Mesenchymal stem cell (in vitro differentiated cells and primary cell): ENCODE measurements around the gene SMIM20.
A peak's percentile ranks its signal among the peaks of the same experiment; 100 is the strongest.

Experiments
- DNase-seq: peaks from one replicate; pipeline ENCODE4 v3.0.0-alpha.2; 2013
- H2AFZ ChIP-seq: one replicate; pipeline ENCODE4 v1.6.1; 2013; ENCODE audit warnings: low read depth, mild to moderate bottlenecking, control low read depth, inconsistent platforms, low read length, moderate library complexity
- H2AK5ac ChIP-seq: 2 replicates; pipeline ENCODE4 v1.6.1; 2013; ENCODE audit warnings: low read length, moderate library complexity, mild to moderate bottlenecking, inconsistent platforms; ENCODE audit not compliant: severe bottlenecking
- H2BK120ac ChIP-seq: one replicate; pipeline ENCODE4 v1.6.1; 2013; ENCODE audit warnings: low read depth, mild to moderate bottlenecking, inconsistent platforms, low read length, moderate library complexity
- H2BK12ac ChIP-seq, 2 experiments: one replicate each; pipeline ENCODE4 v1.6.1; 2013; ENCODE audit warnings: inconsistent platforms in 2 of 2, low read length in 2 of 2, mild to moderate bottlenecking in 2 of 2, moderate library complexity in 2 of 2, control low read depth in 1 of 2
- H2BK15ac ChIP-seq: one replicate; pipeline ENCODE4 v1.6.1; 2013; ENCODE audit warnings: mild to moderate bottlenecking, low read depth, inconsistent platforms; ENCODE audit not compliant: poor library complexity, severe bottlenecking
- H2BK5ac ChIP-seq: 2 replicates; pipeline ENCODE4 v1.6.1; 2013; ENCODE audit warnings: low read depth, mild to moderate bottlenecking, low read length, control low read depth, inconsistent platforms; ENCODE audit not compliant: poor library complexity, severe bottlenecking
- H3K14ac ChIP-seq, 2 experiments: one replicate each; pipeline ENCODE4 v1.6.1; 2013; ENCODE audit warnings: inconsistent platforms in 2 of 2, low read length in 2 of 2, control low read depth in 1 of 2, mild to moderate bottlenecking in 1 of 2, moderate library complexity in 1 of 2
- H3K18ac ChIP-seq, 2 experiments: one replicate each; pipeline ENCODE4 v1.6.1; 2013; ENCODE audit warnings: inconsistent platforms in 2 of 2, low read length in 2 of 2, control low read depth in 1 of 2, low read depth in 1 of 2, mild to moderate bottlenecking in 1 of 2
- H3K23ac ChIP-seq, 2 experiments: one replicate each; pipeline ENCODE4 v1.6.1; 2013; ENCODE audit warnings: inconsistent platforms in 2 of 2, low read length in 2 of 2, mild to moderate bottlenecking in 2 of 2, moderate library complexity in 2 of 2, control low read depth in 1 of 2
- H3K27ac ChIP-seq: 2 replicates; pipeline ENCODE4 v1.5.1; 2013; ENCODE audit warnings: mild to moderate bottlenecking, moderate library complexity, low read length, control low read depth, inconsistent platforms; ENCODE audit not compliant: poor library complexity, severe bottlenecking
- H3K27me3 ChIP-seq, 2 experiments: 2 replicates each; pipeline versions ENCODE4 v1.6.1 to v1.7.0; 2013; ENCODE audit warnings: low read length in 2 of 2, mild to moderate bottlenecking in 2 of 2, moderate library complexity in 2 of 2, control low read depth in 1 of 2, inconsistent platforms in 1 of 2; ENCODE audit not compliant: control insufficient read depth in 1 of 2, insufficient read depth in 1 of 2
- H3K36me3 ChIP-seq, 2 experiments: 2 replicates each; pipeline versions ENCODE4 v1.6.1 to v1.7.0; 2013; ENCODE audit warnings: low read length in 2 of 2, control low read depth in 1 of 2, inconsistent platforms in 1 of 2, low read depth in 1 of 2, mild to moderate bottlenecking in 1 of 2; ENCODE audit not compliant: insufficient read depth in 2 of 2, control insufficient read depth in 1 of 2
- H3K4ac ChIP-seq, 2 experiments: one replicate each; pipeline ENCODE4 v1.6.1; 2013; ENCODE audit warnings: inconsistent platforms in 2 of 2, low read length in 2 of 2, mild to moderate bottlenecking in 2 of 2, moderate library complexity in 2 of 2, control low read depth in 1 of 2, low read depth in 1 of 2
- H3K4me1 ChIP-seq: 2 replicates; pipeline ENCODE4 v1.6.1; 2013; ENCODE audit warnings: low read depth, low read length, control low read depth; ENCODE audit not compliant: control insufficient read depth, insufficient read depth
- H3K4me2 ChIP-seq: 2 replicates; pipeline ENCODE4 v1.6.1; 2013; ENCODE audit warnings: low read length, mild to moderate bottlenecking, inconsistent platforms; ENCODE audit not compliant: poor library complexity, severe bottlenecking
- H3K4me3 ChIP-seq, 2 experiments: 2 replicates each; pipeline versions ENCODE4 v1.5.1 to v1.7.0; 2013; ENCODE audit warnings: low read length in 2 of 2, mild to moderate bottlenecking in 2 of 2, control low read depth in 1 of 2, low read depth in 1 of 2; ENCODE audit not compliant: insufficient read depth in 1 of 2
- H3K79me1 ChIP-seq: replicated peaks from 2 replicates; pipeline ENCODE4 v1.6.1; 2013; ENCODE audit warnings: mild to moderate bottlenecking, control low read depth, low read length, inconsistent platforms; ENCODE audit not compliant: poor library complexity, severe bottlenecking
- H3K9ac ChIP-seq: 2 replicates; pipeline ENCODE4 v1.7.0; 2013; ENCODE audit warnings: mild to moderate bottlenecking, low read length, moderate library complexity
- H3K9me3 ChIP-seq: 2 replicates; pipeline ENCODE4 v1.7.0; 2013; ENCODE audit warnings: mild to moderate bottlenecking, low read length; ENCODE audit not compliant: control insufficient read depth
- H4K8ac ChIP-seq: one replicate; pipeline ENCODE4 v1.6.1; 2013; ENCODE audit warnings: inconsistent platforms, mild to moderate bottlenecking, low read length, moderate library complexity
- H4K91ac ChIP-seq: one replicate; pipeline ENCODE4 v1.6.1; 2013; ENCODE audit warnings: mild to moderate bottlenecking, low read length, inconsistent platforms
- WGBS: methylation state at CpG from one replicate; pipeline ENCODE4 v1.1.7; 2013; ENCODE audit warnings: mixed read lengths; 5-methylcytosine and 5-hydroxymethylcytosine counted together

Gene SMIM20

GRCh38 chr4:25884031-25884782 is 29.8 kb upstream of the SMIM20 start:
- H3K4me2 ChIP-seq = peak overlapping the region; percentile 13
- no peak overlapping the region for H4K8ac ChIP-seq
- no peak overlapping the region for H2AK5ac ChIP-seq
- H2BK12ac ChIP-seq = no peak overlapping the region
- H2AFZ ChIP-seq = no peak overlapping the region
- H3K4me3 ChIP-seq = no peak overlapping the region
- no peak overlapping the region for H4K91ac ChIP-seq
- WGBS = 7% methylated on average over 4 of the region's 5 CpGs
- no peak overlapping the region for H3K14ac ChIP-seq
- no peak overlapping the region for H3K4ac ChIP-seq
- no peak overlapping the region for H3K23ac ChIP-seq
- H3K27ac ChIP-seq = peak overlapping the region; percentile 39
- no peak overlapping the region for H3K9ac ChIP-seq
- H2BK120ac ChIP-seq = no peak overlapping the region
- H3K27me3 ChIP-seq = no peaks in the 10 kb centered on the region
- no peak overlapping the region for H3K18ac ChIP-seq
- no peak overlapping the region for H2BK5ac ChIP-seq
- H3K79me1 ChIP-seq = no peaks in the 10 kb centered on the region
- H2BK15ac ChIP-seq = no peak overlapping the region
- H3K36me3 ChIP-seq = no peaks in the 10 kb centered on the region
- peak; percentile 84 for DNase-seq
- H3K4me1 ChIP-seq = peaks cover 8% of the 10 kb centered on the region
- no peaks in the 10 kb centered on the region for H3K9me3 ChIP-seq

- Histone ChIP-seq H3K14ac (no peak overlapping the region), H2BK15ac (no peak overlapping the region), H2BK5ac (no peak overlapping the region), H4K8ac (no peak overlapping the region), H3K4me2 (no peak overlapping the region), H3K36me3 (no peaks in the 10 kb centered on the region), H2BK120ac (no peak overlapping the region), H3K27me3 (no peaks in the 10 kb centered on the region), H4K91ac (no peak overlapping the region), H3K9me3 (no peaks in the 10 kb centered on the region), H2AK5ac (no peak overlapping the region), H3K9ac (no peak overlapping the region), H3K79me1 (no peaks in the 10 kb centered on the region), H2AFZ (no peak overlapping the region), H3K23ac (no peak overlapping the region), H3K18ac (no peak overlapping the region), H3K4me3 (no peak overlapping the region), H2BK12ac (no peak overlapping the region), H3K4ac (no peak overlapping the region), H3K4me1 (peaks cover 8% of the 10 kb centered on the region), H3K27ac (no peak overlapping the region)
- DNase-seq = peak; percentile 29
These were observed 25.2 kb upstream of the SMIM20 start for GRCh38 chr4:25888781-25889180.

GRCh38 chr4:25889589-25890503 is 24.2 kb upstream of the SMIM20 start:
- 94% methylated on average over 14 of the region's 14 CpGs for WGBS

More at GRCh38 chr4:25889589-25890503, 24.2 kb upstream of the SMIM20 start:
- Histone ChIP-seq H2BK5ac (no peak overlapping the region), H4K91ac (no peak overlapping the region), H3K4me2 (no peak overlapping the region), H3K23ac (no peak overlapping the region), H4K8ac (no peak overlapping the region), H3K14ac (no peak overlapping the region), H3K27ac (no peak overlapping the region), H3K18ac (no peak overlapping the region), H3K4ac (no peak overlapping the region), H2AK5ac (no peak overlapping the region), H2AFZ (no peak overlapping the region), H3K4me1 (peaks cover 5% of the 10 kb centered on the region), H2BK15ac (no peak overlapping the region), H2BK12ac (no peak overlapping the region), H3K27me3 (no peaks in the 10 kb centered on the region), H3K4me3 (no peak overlapping the region), H3K9me3 (no peaks in the 10 kb centered on the region), H3K36me3 (no peaks in the 10 kb centered on the region), H3K79me1 (no peaks in the 10 kb centered on the region), H3K9ac (no peak overlapping the region), H2BK120ac (no peak overlapping the region)
- DNase-seq = no peak
